SK-N-DZ (cell line): ENCODE results near the gene FZD2.

Experiments used
- DNase-seq: peaks from one replicate; pipeline ENCODE4 v3.0.0-alpha.2; 2015; ENCODE audit warnings: low spot score

Gene FZD2

DNA sequence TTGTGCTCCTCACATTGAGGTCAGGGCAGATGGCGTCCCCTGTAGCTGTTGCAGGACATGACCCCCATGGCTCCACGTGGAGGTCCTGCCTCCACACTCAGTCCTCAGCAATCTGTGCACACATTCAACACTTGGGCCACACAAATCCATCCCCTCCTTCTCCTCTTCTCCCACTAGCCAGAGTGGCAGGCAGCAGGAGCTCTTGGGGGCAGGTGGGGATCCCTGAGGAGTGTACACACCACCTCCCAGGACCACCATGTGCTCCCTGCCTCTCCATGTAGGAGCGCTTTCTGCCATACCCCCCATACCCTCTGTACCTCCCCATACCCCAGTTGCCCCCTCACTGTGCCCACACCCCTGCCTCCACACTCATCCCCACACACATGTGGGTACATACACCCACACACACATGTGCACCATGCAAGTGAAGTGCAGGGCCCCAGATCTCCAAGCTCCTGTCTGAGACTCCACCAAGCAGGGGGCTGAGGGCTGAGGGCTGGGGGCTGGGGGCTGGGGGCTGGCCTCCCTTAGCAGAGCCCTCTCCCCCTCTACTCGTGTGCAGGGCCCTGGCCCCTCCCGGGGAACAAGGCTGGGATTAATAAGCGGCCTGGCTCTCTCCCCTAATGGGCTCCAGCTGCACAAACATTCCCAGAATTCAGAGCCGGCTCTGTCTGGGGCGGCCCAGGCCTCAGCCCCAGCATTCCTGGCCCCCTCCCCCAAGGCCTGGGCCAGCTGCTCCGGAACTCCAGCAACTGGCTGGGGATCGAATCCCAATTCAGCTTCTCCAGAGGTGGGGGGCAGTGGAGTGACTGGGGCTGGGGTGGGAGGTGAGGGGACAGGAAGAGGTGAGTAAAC, 50.8 kb downstream of the FZD2 start:
- peak; percentile 80 for DNase-seq

DNA sequence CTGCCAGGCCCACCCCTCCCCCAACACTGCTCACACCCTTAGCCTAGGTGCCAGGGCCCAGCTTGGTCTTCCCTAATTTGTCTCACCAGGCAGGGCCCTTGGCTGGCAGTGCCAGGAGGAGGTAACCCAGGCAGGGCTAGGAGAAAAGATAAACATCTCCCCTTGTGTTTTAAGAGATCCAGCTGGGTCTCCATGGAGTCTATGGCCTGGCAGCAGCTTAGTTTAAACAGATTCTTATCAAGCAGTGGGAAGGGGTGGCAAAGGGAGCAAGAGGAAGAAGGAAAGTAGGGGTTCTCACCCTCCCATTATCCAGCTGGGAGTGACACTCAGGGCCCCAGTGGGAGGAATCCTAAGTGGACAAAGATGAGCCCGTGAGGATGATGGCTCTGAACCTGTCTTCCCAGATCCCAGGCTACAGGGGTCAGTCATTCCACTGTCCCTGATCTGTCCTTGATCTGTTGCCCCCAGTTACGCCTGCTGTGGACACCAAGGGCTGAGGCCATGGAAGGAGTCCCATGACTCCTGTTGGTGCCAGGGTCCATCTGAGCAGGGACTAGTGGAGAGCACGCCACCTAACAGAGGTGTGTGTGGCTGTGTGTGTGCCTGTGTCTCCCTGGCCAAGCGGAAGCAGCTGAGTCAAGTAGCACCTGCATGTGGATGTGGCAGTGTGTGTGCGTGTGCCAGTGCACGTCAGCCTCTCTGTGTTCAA, 51.6 kb downstream of the FZD2 start:
- DNase-seq = peak; percentile 54

DNA sequence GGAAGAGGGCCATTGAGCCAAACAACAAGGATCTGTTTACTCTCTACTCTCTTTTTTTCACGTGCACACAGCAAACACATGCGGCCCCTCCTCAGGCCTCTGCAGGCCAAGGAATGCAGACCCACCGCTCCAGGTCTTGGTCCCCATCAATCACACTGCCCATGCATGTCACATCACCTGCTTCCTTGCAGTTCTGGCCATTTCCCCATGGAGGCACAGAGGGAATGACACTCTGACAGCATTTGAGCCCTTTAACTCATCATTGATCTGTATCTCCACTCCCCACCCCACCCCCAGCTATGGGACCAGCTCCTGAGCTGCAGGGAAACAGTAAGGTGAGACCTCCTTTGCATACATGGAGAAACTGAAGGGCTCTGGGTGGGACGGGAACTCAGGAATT, 53.0 kb downstream of the FZD2 start:
- peak; percentile 81 for DNase-seq
